GM18909 (cell line): ENCODE results near the gene RGS19.

Experiments
- ATAC-seq: cut with Tn5 transposase; IDR thresholded peaks from one replicate; pipeline ENCODE4 v1.9.1; 2021; ENCODE audit warnings: mild to moderate bottlenecking; ENCODE audit not compliant: unreplicated experiment, poor library complexity

Gene RGS19

DNA sequence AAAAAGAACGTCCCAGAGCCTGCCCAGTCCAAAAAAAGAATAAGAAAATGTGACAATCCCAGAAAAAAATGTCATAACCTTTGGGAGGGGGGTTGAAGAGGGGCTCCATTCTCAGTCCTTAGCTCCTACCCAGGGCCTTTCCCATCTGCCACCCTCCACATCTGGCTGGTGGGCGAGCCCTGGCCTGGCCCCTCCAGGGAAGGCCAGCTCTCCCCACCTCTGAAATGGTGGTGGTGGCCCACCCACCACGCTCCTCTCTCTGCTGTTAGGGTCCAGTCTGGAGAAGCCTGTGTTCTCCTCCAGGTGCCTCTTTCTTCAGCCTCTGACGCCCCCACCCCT is 415 bp downstream of the RGS19 start:
- no peak for ATAC-seq

DNA sequence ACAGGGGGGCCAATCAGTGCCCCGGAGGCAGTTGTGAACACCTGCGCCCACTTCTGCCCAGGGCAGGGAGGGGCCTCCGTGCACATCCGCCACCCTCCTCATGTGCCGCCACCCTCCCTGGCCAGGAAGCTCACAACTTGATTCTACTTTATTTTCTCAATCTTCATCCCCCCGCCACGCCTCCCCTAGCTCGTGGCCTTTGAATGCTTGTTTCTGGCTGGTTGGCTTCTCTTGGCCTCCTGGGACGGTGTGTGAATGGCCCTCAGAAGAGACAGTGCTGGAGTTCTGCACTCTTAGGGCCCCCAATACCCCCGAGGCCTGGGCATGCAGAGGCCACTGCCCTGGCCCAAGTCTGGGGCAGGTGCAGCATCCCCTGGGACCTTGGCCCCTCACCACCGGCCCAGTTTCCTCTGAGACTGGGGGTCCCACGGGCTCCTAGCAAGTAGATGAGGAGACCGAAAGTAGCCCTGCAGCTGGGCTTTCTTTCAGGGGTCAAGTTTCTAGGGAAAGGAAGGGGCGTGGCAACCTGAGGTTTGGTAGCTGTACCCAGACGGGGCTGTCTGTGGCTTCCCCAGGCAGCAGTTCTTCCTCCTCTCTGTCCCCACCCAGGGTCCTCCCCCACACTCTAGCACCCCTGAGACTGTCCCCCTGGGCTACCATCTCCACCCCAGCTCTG is 1.3 kb downstream of the RGS19 start:
- peak; percentile 29 for ATAC-seq

DNA sequence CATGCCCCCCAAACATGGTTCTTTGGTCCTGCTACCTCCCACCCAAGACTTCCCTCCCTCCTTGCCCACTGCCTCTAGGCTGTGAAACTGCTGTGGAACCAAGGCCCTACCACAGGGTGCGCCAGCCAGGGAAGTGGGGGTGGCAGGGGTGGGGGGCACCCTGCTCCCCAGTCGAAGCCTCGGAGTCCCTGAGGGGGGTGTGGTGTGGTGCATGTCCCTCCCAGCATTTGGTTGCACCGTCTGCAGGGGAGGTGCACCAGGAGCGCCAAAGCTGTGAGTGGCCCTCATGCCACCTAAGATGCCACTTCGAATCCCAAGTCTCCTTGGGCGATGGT is 1.8 kb downstream of the RGS19 start:
- peak; percentile 10 for ATAC-seq

DNA sequence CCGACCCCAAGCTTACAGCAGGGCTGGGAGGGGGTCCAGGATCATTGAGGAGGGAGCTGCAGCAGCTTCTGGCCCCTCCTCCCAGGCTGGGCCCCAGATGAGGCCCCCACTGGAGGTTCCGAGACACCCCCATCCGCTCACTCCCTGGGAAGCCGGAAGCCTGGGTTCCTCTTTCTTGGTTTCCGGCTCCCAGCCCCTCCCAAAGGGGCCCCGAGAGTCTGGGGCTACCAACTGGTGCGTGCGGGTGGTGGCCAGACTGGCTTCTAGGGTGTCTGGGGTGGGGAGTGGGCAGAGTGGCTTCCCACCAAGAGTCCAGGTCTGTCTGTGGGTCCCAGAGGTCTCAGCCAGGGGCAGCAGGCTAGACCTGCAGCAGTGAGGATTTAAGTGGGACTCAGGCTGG is 2.2 kb downstream of the RGS19 start:
- no peak for ATAC-seq

DNA sequence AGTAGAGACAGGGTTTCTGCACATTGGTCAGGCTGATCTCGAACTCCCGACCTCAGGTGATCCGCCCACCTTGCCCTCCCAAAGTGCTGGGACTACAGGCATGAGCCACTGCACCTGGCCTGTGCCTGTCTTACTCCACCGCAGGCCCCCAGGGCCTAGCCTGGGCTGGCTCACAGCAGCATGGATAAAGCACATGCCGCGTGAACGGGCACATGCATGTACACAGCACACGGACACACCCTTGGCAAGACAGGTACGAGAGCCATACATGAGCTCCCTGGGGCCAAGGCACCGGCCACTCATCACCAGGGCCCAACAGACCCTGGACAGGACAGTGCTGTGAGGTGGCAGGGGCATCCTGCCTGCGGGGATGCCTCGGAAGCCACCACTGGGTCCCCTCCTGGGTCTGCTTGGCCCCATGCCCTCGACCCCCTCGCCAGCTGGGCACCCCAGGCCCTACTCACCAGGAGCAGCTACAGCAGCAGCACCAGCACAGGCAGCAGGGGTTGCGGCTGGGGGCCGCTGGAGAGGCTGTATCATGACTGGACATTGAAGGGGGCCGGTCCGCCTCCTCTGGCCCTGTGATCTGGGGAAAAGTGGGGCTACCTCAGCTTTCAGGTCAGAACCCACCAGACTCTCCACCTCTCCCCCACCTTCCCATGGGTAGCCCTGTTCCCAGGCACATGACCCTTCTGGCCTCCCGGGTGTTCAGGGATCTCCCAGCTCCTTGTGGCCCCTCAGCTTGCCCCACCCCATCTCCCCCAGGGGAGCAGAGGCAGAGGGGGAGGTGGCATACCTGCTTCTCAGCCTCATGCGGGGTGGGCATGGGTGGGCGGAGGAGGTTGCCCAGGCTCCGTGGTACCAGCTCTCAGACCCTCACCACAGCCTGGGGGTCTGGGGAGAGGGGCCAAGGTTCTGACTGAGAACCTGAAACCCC is 3.0 kb downstream of the RGS19 start:
- ATAC-seq = no peak

DNA sequence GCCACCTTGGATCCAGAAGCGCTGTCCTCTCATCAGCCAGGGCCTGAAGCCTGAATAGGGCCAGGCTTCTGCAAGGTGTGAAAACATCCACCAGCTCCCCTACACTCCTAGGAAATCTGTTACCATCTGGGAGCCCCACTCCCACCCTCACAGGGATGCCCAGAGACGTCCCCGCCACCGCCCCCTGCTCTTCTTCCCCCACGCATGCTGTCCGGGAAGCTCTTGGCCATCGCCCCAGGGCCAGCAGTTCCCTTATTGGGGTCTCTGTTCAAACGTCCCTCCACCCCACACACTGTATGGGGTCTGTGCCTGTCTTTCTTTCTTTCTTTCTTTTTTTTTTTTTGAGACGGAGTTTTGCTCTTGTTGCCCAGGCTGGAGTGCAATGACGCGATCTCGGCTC is 3.8 kb downstream of the RGS19 start:
- no peak for ATAC-seq

DNA sequence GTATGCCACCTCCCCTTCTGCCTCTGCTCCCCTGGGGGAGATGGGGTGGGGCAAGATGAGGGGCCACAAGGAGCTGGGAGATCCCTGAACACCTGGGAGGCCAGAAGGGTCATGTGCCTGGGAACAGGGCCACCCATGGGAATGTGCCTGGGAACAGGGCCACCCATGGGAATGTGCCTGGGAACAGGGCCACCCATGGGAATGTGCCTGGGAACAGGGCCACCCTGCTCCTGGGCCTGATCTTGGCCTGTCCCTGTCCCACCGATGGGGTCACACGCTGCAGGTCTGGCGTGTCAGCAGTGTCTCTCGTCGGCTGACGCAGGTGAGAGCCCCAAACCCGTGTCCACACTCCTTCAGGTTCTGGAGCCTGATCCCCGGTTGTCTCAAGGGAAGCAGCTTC is 4.4 kb downstream of the RGS19 start:
- ATAC-seq = no peak

DNA sequence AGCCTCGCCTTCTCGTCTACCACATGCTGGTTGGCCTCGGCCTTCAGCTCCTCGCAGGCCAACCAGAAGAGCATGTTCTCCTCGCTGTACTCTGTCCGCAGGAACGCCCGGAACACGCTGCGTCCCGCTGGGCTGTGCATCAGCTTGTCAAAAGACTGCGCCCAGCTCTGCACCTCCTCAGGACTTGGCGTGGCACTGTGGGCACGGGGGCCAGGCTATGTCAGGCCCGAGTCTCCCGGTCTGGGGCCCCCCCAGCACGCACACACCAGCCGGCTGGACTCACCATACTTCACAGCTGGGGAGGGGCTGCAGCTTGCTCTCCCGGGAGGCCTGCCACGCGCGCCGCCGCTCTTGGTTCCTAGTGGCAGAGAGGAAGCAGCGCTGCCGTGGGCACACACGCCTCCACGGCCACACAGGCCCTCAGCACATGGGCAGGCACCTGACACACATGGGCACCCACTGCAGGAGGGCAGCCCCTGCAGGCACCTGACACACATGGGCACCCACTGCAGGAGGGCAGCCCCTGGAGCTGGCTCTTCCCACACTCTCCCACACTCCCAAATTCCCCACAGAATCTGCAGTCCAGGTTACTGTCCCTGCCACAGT is 5.0 kb downstream of the RGS19 start:
- no peak for ATAC-seq

DNA sequence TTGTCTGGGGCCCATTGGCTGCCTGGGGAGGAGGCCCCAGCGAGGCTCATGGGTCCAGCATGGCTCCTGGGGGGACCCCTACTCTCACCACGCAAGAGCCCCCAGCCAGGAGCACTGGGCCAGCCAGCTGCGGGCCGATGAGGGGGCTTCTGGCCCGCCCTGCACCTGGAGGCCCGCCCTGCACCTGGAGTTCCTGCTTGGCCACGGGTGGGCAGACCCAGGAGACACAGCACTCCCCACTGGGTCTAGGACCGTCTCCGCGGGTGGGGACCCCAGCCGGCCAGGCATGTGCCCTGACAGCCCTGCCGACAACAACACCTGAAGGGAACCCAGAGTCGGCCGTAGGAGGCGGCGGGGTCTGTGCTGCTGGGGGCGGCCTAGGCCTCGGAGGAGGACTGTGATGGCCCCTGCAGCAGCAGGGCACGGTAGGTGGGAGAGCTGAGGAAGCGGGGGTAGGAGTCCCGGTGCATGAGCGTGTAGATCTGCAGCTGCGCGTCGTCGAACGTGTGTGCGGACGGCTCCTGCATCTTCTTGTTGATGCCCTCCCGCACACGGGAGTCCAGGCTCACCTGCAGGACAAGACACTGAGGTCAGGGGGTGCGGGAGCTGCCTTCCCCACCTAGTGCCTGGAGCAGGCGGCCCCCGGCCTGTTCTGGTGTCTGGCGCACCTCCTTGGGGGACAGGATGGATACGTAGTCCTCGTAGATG is 5.7 kb downstream of the RGS19 start:
- no peak for ATAC-seq

DNA sequence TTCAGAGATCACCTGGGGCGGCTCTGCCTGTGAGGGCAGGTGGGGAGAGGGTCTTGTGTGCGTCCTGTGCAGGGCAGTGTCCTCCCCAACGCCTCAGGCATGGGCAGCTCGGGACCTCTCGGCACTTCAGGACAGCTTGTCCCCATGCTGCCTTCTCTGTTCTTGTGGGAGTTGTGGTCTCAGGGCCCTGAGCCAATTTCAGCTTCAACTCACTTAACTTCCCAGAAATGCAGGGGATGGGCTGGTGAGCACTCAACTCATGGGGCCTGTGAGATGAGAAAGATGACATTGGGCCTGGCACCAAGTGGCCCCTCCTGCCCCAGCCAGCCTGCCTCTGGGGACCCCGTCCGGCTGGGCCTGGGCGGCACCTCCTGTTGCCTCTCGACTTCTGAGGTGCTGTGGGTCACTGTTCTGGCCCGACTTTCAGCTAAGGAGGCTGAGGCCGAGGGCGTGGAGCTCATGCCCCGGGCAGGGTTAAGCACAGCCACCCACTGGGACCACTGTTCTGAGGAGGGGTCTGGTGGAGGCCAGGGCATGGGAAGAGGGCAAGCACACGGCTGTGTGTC is 6.7 kb downstream of the RGS19 start:
- ATAC-seq = no peak

DNA sequence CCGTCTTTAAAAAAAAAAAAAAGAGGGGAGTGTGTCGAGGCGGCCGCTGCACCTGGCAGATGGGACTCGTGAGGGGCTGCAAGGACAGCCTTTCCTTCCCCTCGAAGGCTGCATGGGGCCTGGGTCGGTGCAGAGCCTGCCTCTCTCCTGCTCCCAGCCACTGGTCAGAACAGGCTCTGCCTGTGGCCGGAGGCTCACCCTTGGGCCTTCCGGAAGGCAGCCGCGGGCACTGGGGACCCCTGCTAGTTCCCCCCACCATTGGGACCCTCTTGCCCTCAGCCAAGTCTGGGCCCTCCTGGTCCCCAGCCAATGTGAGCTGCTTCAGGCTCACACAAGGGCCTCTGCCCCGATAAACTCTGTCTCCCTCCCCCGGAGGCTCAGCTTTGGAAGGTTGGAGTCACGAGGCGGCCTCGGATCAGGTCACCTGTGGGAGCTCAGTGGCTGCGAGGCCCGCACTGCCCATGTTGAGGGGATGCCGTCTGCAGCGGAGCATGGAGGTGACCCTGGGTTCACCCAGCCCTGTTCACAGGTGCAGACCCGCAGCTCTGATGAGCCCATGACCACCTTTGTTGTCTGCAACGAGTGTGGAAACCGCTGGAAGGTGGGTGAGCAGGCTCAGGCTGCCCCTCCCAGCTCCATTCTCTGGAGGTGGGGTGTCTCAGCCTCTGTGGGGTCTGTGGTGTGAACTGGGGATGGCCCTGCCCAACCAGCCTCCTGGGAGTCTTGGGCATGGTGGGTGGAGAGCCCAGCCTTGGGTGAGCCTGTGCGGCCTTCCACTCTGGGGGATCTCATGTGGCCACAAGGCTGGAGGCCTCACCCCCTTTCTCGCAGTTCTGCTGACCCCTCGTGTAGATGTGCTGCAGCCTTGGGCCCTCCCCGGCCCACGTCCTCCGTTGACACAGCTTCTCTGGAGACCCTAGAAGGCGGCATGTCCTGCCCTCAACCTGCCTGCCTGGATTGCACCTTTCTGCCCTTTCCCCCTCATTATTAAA is 7.7 kb downstream of the RGS19 start:
- no peak for ATAC-seq

DNA sequence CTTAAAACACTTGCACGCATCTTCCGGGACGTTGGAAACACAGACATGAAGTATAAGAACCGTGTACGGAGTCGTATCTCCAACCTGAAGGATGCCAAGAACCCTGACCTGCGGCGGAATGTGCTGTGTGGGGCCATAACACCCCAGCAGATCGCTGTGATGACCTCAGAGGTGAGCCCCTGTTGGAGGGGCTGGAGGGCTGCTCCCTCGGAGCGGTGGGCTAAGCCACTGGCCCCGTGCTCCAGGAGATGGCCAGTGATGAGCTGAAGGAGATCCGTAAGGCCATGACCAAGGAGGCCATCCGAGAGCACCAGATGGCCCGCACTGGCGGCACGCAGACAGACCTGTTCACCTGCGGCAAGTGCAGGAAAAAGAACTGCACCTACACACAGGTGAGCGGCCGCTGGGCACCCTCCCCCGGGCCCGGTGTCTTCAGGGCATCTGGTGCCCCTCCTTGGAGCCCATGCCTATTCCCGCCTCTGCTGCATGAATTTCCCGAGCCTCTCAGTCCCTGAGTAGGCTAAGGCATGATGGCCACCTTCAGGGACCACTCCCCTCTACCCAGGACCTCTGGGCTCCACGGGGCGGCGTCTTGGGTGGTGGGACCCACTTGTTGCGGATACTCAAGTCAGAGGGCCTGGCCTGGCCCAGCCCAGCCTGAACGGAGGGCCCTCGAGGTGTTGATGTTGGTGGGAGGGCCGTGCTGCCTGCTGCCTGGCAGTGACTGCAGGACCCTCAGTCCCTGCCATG is 8.9 kb downstream of the RGS19 start:
- no peak for ATAC-seq

DNA sequence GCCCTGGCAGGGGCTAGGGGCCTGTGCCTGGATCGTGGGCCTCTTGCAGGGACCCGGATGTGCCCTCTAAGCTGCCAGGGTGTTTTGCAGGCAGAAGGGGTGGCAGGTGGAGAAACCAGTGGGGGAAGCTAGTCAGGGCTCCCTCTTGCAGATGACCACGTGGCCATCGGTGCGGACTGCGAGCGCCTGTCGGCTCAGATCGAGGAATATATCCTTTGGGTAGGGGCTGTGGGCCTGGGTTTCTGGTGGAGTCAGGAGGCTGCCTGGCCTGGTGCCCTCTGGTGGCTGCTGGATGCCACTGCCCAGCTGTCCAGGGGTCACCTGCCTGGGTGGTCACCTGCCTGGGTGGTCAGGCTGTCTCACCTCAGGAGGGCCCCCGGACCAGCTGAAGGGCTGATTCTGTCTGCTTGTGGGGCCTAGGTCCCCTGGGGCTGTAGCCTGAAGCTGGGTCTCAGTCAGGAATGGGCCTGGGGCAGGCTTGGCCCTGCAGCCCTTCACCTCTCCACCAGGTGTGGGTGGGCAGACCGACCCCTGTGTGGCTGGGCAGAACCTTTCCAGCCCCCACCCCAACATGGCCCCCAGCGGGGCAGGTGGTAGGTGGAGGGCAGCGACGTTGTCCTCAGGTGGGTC is 9.6 kb downstream of the RGS19 start:
- ATAC-seq = no peak

DNA sequence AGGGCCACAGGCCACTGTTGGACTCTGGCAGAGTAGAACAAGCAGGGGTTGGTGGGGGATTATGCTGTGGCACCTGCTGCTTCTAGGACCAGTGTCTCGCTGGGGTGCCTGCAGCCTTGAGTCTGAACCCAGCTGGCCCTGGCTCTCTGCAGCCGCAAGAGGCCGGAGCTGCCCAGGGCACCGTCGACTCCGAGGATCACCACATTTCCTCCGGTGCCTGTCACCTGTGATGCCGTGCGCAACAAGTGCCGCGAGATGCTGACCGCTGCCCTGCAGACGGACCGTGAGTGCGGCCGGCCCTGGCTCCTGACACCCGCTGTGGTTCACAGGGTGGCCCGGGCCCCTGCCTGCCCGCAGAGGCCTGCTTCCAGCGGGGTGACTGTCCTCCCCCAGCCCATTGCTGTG is 10.1 kb downstream of the RGS19 start:
- no peak for ATAC-seq

DNA sequence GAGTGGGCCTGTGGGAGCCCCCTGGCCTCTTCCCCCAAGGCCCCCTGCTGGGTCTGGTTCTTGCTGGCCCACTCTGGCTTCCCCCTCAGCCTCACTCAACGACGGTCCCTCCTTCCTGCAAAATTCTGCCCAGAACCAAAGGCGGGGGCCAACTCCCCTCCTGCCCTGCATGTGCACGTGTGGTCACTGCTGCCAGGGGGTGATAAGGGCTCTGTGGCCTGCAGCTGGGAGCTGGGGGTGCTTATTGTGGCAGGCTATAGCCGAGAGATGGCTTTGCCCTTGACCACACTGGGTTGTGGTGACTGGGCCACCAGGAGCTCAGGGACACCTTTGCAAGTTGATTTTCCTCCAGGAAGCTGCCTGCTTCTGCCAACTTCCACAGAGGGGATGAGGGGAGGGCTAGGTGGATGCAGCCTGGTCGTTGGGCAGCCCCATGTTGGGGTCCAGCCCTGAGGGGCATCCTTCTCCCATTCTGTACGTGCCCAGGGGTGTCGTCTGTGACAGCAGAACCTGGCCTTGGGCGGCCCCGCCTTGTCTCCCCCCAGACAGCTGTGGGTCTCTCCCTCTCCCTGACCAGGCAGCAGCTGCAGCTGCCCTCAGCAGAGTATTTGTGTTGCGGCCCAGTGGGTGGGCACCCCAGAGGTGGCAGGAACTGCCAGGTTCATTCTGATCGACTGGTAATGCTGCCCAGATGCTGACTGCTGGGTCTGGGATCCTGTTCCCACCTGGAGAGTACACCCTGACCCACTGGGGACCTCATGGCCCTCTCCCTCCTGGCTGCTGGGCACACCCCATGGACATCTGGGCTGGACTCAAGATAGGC is 10.7 kb downstream of the RGS19 start:
- ATAC-seq = no peak

DNA sequence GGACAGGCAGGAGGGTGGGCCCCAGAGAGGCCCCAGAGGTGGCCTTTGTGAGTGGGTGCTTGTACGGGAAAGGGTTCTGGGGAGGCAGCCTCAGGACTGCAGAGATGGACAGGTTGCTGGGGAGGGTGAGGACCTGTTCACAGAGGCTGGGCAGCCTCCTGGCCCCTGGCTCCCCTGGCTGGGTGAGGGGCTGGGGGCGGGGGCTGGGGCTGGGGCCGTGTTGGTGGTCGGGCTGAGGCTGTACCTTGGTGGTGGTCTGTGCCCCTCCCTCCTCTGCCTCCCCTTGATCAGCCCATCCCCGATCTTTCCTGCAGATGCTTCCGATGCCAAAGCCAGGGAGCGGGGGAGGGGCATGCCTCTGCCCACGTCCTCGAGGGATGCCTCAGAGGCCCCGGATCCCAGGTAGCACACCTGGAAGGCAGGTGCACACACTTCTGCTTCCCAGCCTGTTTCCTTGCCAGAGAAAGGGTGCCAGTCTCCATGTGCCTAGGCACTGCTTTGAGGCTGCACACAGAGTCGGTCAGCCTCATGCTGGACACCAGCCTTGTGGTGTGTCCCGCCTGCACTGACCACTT is 11.5 kb downstream of the RGS19 start:
- no peak for ATAC-seq

DNA sequence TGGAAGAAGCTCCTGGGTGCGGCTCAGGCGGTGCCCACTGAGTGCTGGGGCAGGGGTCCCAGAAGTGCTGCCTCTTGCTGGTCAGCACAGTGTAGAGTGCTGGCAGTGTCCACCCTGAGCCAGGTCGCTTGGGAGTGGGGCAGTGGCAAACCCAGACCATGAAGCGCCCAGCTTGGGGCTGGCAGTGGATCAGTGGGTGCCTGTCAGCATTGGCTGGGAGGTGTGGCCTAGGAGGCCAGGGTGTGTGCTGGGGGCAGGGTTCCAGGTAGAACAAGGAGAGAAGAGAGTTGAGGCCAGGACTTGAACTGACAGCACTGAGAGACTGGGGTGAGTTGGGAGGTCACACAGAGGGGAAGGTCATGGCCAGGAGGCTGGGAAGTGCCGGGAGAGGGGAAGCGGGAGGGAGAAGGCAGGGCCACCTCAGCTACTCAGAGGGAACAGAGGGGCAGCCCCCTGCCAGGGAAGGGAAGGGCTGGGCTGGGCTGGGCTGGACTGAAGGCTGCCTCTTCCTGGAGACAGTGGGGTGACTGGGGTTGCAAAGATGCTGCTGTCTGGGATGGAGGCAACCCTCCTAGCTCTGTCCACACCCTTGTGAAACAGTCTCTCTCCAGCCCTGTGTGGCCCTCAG is 12.2 kb downstream of the RGS19 start:
- no peak for ATAC-seq
